GM23338 (cell line): ENCODE measurements around the gene AGBL4.

Experiments
- CTCF ChIP-seq, 2 experiments: fragments of 200-600 bp in 1 of 2; sonication (generic) in 1 of 2; conservative IDR thresholded peaks; 2 replicates each; pipeline versions ENCODE4 v1.5.1 to v1.6.1; 2016 to 2017; ENCODE audit warnings: antibody characterized with exemption in 2 of 2, low read depth in 2 of 2, mild to moderate bottlenecking in 2 of 2, moderate library complexity in 1 of 2
- EZH2 ChIP-seq: fragments of 200-600 bp; sonication (generic); IDR thresholded peaks from one replicate; pipeline ENCODE4 v1.8.0; 2017; ENCODE audit warnings: antibody characterized with exemption, mild to moderate bottlenecking, low read depth; ENCODE audit not compliant: unreplicated experiment
- POLR2AphosphoS5 ChIP-seq: IDR thresholded peaks from 2 replicates; pipeline ENCODE4 v1.6.1; 2016; ENCODE audit warnings: antibody characterized with exemption, low read depth
- REST ChIP-seq: IDR thresholded peaks from one replicate; pipeline ENCODE4 v1.6.1; 2018; ENCODE audit warnings: antibody characterized with exemption; ENCODE audit not compliant: unreplicated experiment

- TF ChIP-seq CTCF (conservative IDR thresholded peaks at IDR 0.05; ENCODE audit: low read depth in 2 of 2) = no peak
- TF ChIP-seq POLR2AphosphoS5 = no peak
- no peak for TF ChIP-seq REST
- no peak for TF ChIP-seq EZH2
Observed at GRCh38 chr1:48810740-48811139, 1213.0 kb downstream of the AGBL4 start.
